ENCODE results near the gene CDH24. TPM values are rescaled to one million over a fixed set of nuclear protein-coding genes. Genes with fewer than 3 reads are reported as not detected.

CDH24 gene
- total and polyA plus RNA-seq, 2 experiments from 2014 or later, result 8.6 to 13.4 TPM

DNA sequence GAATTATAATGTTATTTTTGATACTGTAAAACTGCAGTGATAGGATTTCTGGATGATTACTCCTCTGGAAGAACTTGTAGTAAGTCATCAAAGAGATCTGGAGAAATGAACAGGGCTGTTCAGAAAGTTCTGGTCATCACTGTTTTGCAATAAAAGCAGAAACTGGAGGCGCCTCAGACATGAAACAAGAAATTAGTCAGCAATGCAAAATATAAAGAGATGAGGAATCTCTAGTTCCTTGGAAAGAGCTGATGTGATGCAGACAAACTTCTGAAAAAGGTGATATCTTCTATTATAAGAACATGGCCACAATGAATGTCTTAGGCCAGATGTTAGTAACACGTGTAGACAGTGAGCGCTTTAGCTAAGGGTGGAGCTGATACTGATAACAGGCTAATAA lies 28.1 kb upstream of the CDH24 start:
- TF ChIP-seq CTCF (IDR thresholded peaks at IDR 0.05; ENCODE audit: low read depth, low read length), result no peak
- DNase-seq (ENCODE audit: low read depth in 1 of 2, low spot score in 1 of 2), result peak in 1 of 2 donors; percentile 32
- H3K36me3 ChIP-seq, result peaks cover 85% of the 10 kb centered on the region

GRCh38 chr14:23080474-23080873 lies 23.2 kb upstream of the CDH24 start:
- peaks cover 84% of the 10 kb centered on the region for H3K36me3 ChIP-seq
- H3K4me3 ChIP-seq, result no peak overlapping the region
- H3K27me3 ChIP-seq, result no peaks in the 10 kb centered on the region
- no peaks in the 10 kb centered on the region for H3K4me1 ChIP-seq (ENCODE audit: low read depth)
- TF ChIP-seq CTCF (IDR thresholded peaks at IDR 0.05; ENCODE audit: low read depth, low read length), result no peak
- H3K27ac ChIP-seq, result no peak overlapping the region
- H3K9me3 ChIP-seq (ENCODE audit: low read depth), result no peaks in the 10 kb centered on the region
- no peak for DNase-seq (ENCODE audit: low read depth in 1 of 2, low spot score in 1 of 2)

More for the DNA sequence above, 28.1 kb upstream of the CDH24 start:
- Histone ChIP-seq H3K4me1 (ENCODE audit: low read depth) (no peaks in the 10 kb centered on the region), H3K27me3 (no peaks in the 10 kb centered on the region), H3K4me3 (no peak overlapping the region), H3K9me3 (ENCODE audit: low read depth) (no peaks in the 10 kb centered on the region), H3K27ac (no peak overlapping the region)

DNA sequence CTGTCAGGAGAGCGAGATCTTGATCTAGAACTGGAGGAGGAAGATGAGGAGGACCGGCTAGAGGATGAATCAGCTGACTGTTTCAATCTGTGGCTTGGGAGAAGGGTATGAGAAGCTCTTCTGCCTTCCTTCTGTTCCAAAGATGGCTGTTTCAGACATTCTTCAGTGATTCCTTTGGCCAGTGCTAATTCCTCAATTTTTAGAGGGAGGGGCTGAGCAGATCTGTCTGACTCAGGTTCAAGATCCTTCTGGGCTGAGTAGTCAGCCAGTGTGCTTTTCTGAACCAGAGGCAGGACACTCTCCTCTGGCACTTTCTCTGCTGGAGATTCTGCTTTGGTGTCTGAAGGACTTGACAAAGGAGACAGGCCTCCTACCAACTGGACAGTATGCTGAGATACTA lies 22.4 kb upstream of the CDH24 start:
- DNase-seq (ENCODE audit: low read depth in 1 of 2, low spot score in 1 of 2), result no peak

DNA sequence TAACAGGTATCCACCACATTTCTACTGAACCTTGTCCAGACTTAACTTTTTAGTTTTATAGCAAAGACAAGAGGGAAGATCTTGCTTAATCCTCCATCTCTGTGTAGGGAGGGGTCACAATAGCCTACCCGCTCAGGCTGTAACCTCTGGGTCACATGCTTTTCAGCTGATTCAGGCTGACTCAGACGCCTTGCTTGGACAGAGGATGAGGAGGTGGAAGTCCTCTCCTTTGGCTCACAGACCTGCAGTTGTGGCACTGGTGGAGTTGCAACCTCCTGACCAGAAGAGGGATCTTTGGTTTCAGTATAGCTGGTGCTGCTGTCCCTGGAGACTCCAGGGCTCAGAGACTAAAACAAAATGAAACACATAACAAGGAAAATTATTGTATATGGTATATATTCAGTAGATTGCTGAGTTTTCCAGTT lies 21.4 kb upstream of the CDH24 start:
- peak in 1 of 2 donors; percentile 93 for DNase-seq (ENCODE audit: low read depth in 1 of 2, low spot score in 1 of 2)
- peaks cover 75% of the 10 kb centered on the region for H3K36me3 ChIP-seq
- no peaks in the 10 kb centered on the region for H3K4me1 ChIP-seq (ENCODE audit: low read depth)
- TF ChIP-seq CTCF (IDR thresholded peaks at IDR 0.05; ENCODE audit: low read depth, low read length), result no peak
- H3K27ac ChIP-seq, result peak overlapping the region; percentile 7
- H3K4me3 ChIP-seq, result no peak overlapping the region
- H3K27me3 ChIP-seq, result no peaks in the 10 kb centered on the region
- H3K9me3 ChIP-seq (ENCODE audit: low read depth), result no peaks in the 10 kb centered on the region

More for the DNA sequence above, 22.4 kb upstream of the CDH24 start:
- Histone ChIP-seq H3K4me3 (no peak overlapping the region), H3K9me3 (ENCODE audit: low read depth) (no peaks in the 10 kb centered on the region), H3K36me3 (peaks cover 80% of the 10 kb centered on the region), H3K27me3 (no peaks in the 10 kb centered on the region), H3K4me1 (ENCODE audit: low read depth) (no peaks in the 10 kb centered on the region), H3K27ac (no peak overlapping the region)
- TF ChIP-seq CTCF (IDR thresholded peaks at IDR 0.05; ENCODE audit: low read depth, low read length), result no peak

DNA sequence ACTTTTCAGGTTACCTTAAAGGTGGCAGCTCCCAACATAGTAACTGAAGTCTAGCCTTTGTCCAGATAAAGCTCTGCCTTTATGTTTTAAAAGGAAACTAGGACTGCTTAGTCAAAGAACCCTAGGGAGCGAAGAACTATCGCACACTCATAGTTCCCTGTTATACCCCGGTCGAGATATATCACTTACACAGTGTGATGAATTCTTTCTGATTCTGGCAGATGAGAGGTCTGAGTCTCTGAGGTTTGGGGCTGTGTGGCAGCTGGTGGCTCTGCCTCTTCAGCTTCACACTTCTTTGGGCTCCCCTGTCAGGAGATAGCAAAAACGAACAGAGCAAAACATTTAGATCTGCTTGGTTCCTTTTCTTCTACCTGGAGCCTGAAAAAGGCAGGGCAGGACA lies 20.6 kb upstream of the CDH24 start:
- no peak for TF ChIP-seq CTCF (IDR thresholded peaks at IDR 0.05; ENCODE audit: low read depth, low read length)
- Histone ChIP-seq H3K4me3 (no peak overlapping the region), H3K27me3 (no peaks in the 10 kb centered on the region), H3K9me3 (ENCODE audit: low read depth) (no peaks in the 10 kb centered on the region), H3K27ac (no peak overlapping the region), H3K4me1 (ENCODE audit: low read depth) (peaks cover 4% of the 10 kb centered on the region), H3K36me3 (peaks cover 69% of the 10 kb centered on the region)
- DNase-seq (ENCODE audit: low read depth in 1 of 2, low spot score in 1 of 2), result no peak

Data from cardiac muscle cell (in vitro differentiated cells and primary cell).